Measurements from ENCODE around the gene PYCR2. TPM values are rescaled to one million over a fixed set of nuclear protein-coding genes. Genes with fewer than 3 reads are reported as not detected.
"Not testable (repeated sequence)": the region's sequence is repeated elsewhere in the genome, so short reads cannot be mapped to it uniquely, and the experiment has no call there.

The PYCR2 gene
- total RNA-seq, 4 donors from 2014 or later, result 31.1 to 46.2 (median 35.5) TPM

GRCh38 chr1:225934711-225935110 is 10.7 kb upstream of the PYCR2 start:
- Histone ChIP-seq H3K36me3 (no peaks in the 10 kb centered on the region), H3K27me3 (no peaks in the 10 kb centered on the region), H3K4me1 (no peaks in the 10 kb centered on the region), H3K4me3 (no peak overlapping the region), H3K9me3 (no peaks in the 10 kb centered on the region), H3K27ac (no peak overlapping the region)
- DNase-seq, result no peak
- TF ChIP-seq CTCF (IDR thresholded peaks at IDR 0.05) (no peak), POLR2A (IDR thresholded peaks at IDR 0.05) (no peak)

DNA sequence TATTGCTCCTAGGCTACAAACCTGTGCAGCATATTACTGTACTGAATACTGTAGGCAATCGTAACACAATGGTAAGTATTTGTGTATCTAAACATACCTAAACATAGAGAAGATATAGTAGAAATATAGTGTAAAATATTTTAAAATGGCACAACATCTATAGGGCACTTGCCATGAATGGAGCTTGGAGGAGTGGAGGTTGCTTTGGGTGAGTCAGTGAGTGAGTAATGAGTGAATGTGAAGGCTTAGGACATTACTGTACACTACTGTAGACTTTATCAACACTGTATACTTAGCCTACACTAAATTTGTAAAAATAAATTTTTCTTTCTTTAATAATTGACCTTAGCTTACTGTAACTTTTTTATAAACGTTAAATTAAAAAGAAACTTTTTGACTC is 9.0 kb upstream of the PYCR2 start:
- Histone ChIP-seq H3K4me3 (no peak overlapping the region), H3K9me3 (no peaks in the 10 kb centered on the region), H3K36me3 (no peaks in the 10 kb centered on the region), H3K27me3 (no peaks in the 10 kb centered on the region), H3K4me1 (no peaks in the 10 kb centered on the region), H3K27ac (no peak overlapping the region)
- TF ChIP-seq POLR2A (IDR thresholded peaks at IDR 0.05) (no peak), CTCF (IDR thresholded peaks at IDR 0.05) (no peak)
- DNase-seq, result no peak

- H3K27ac ChIP-seq, result no peak overlapping the region
- H3K36me3 ChIP-seq, result no peaks in the 10 kb centered on the region
- no peak overlapping the region for H3K4me3 ChIP-seq
- H3K27me3 ChIP-seq, result no peaks in the 10 kb centered on the region
- H3K9me3 ChIP-seq, result no peaks in the 10 kb centered on the region
- DNase-seq, result no peak
- H3K4me1 ChIP-seq, result no peaks in the 10 kb centered on the region
- TF ChIP-seq POLR2A (IDR thresholded peaks at IDR 0.05) (no peak), CTCF (IDR thresholded peaks at IDR 0.05) (no peak)
These were observed 7.5 kb upstream of the PYCR2 start for GRCh38 chr1:225931270-225932136.

DNA sequence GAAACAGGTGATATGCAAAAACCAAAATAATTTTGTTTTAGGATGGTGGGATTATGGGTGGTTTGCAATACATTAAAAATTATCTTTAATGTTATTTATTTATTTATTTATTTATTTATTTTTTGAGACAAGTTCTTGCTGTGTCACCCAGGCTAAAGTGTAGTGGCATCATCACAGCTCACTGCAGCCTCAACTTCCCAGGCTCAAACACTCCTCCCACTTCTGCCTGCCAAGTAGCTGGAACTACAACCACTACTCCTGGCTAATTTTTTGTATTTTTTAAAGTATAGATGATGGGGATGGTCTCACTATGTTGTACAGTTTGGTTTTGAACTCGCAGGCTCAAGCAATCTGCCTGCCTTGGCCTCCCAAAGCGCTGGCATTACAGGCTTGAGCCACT is 6.5 kb upstream of the PYCR2 start:
- Histone ChIP-seq H3K27ac (no peak overlapping the region), H3K27me3 (no peaks in the 10 kb centered on the region), H3K4me3 (no peak overlapping the region), H3K36me3 (no peaks in the 10 kb centered on the region), H3K4me1 (no peaks in the 10 kb centered on the region), H3K9me3 (no peaks in the 10 kb centered on the region)
- DNase-seq, result no peak
- TF ChIP-seq POLR2A (IDR thresholded peaks at IDR 0.05) (no peak), CTCF (IDR thresholded peaks at IDR 0.05) (no peak)

DNA sequence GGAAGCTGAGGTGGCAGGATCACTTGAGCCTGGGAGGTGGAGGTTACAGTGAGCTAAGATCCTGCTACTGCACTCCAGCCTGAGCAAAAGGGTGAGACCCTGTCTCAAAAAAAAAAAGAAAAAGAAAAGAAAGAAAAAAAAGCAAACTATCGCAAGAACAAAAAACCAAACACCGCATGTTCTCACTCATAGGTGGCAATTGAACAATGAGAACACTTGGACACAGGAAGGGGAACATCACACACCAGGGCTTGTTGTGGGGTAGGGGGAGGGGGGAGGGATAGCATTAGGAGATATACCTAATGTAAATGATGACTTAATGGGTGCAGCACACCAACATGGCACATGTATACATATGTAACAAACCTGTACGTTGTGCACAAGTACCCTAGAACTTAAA is 5.4 kb upstream of the PYCR2 start:
- H3K4me3 ChIP-seq, DNase-seq, H3K4me1 ChIP-seq, H3K9me3 ChIP-seq, H3K36me3 ChIP-seq, H3K27me3 ChIP-seq, H3K27ac ChIP-seq: not testable (repeated sequence)

DNA sequence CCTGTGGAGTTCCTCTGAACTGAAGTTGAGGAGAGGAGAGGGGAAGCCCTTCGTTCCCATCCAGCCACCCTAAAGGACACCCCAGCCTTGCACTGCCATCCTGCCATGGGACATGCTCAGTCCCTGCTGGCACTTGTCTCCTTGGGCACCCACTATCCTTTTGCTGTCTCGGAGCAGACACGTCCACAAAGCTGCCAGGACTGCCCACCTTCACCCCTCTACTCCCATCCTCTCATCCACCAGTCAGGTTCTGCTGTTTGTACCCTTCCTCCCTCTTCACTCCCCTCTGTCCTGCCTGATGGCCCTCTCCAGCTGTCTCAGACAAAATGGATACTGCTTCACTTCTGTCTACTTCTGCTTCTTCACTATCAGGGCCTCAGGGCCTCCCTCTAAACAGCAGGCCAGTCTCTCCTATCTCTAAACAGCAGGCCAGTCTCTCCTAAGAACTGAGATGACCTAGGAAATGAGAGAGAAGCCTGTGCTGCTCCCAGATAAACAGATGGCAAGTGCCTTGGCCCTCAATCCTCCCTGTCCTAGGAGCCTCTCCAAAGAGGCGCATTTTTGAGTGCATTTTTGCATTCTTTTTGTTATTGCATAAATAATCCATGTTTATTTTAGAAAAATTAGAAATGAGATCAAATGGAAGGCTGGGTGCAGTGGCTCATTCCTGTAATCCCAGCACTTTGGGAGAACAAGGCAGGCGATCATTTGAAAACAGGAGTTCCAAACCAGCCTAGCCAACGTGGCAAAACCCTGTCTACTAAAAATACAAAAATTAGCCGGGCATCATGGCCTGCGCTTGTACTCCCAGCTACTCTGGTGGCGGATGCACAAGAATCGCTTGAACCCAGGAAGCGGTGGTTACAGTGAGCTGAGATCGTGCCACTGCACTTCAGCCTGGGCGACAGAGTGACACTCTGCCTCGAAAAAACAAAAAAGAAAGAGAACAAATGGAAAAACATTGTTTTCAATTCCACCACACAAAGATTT is 4.4 kb upstream of the PYCR2 start:
- H3K36me3 ChIP-seq, result no peaks in the 10 kb centered on the region
- peak overlapping the region in 1 of 4 donors; percentile 18 for H3K27ac ChIP-seq
- H3K4me1 ChIP-seq, result peaks cover 0 to 6% (median 1%) of the 10 kb centered on the region in 4 donors
- TF ChIP-seq POLR2A (IDR thresholded peaks at IDR 0.05) (no peak), CTCF (IDR thresholded peaks at IDR 0.05) (no peak)
- DNase-seq, result no peak
- no peaks in the 10 kb centered on the region for H3K27me3 ChIP-seq
- H3K9me3 ChIP-seq, result no peaks in the 10 kb centered on the region
- H3K4me3 ChIP-seq, result no peak overlapping the region

Measured in Peyer's patch (tissue), 4 donors.